Progenitor cell of endocrine pancreas (in vitro differentiated cells): ENCODE results near the gene RAB3IL1. TPM values are rescaled to one million over a fixed set of nuclear protein-coding genes. Genes with fewer than 3 reads are reported as not detected.

Experiments
- DNase-seq: peaks from one replicate; pipeline ENCODE4 v3.0.0; 2021; ENCODE audit warnings: low spot score; ENCODE audit not compliant: unreplicated experiment
- H3K27ac Mint-ChIP-seq: 2 replicates; pipeline ENCODE4 v1.8.0; 2021; ENCODE audit warnings: mild to moderate bottlenecking, moderate library complexity, mixed read lengths
- H3K27me3 Mint-ChIP-seq: 2 replicates; pipeline ENCODE4 v1.8.0; 2021; ENCODE audit warnings: mixed read lengths
- H3K36me3 Mint-ChIP-seq: 2 replicates; pipeline ENCODE4 v1.8.0; 2022; ENCODE audit warnings: mixed read lengths; ENCODE audit not compliant: insufficient read depth
- H3K4me1 Mint-ChIP-seq: 2 replicates; pipeline ENCODE4 v1.8.0; 2021; ENCODE audit warnings: low read depth, mixed read lengths
- H3K4me3 Mint-ChIP-seq: 2 replicates; pipeline ENCODE4 v1.8.0; 2021; ENCODE audit warnings: low read depth, mild to moderate bottlenecking, moderate library complexity, mixed read lengths
- H3K9me3 Mint-ChIP-seq: 2 replicates; pipeline ENCODE4 v1.8.0; 2021; ENCODE audit warnings: low read depth, mixed read lengths
- CTCF ChIP-seq: fragments of 200-600 bp; sonication (generic); IDR thresholded peaks from one replicate; pipeline ENCODE4 v1.5.0; 2021; ENCODE audit warnings: antibody characterized with exemption, mild to moderate bottlenecking; ENCODE audit not compliant: unreplicated experiment
- microRNA-seq: library from miRNA; unstranded; fragments of <30 nt; microRNA quantifications from one replicate; pipeline ENCODE4 v1.1.0, GENCODE V29; 2020; ENCODE audit warnings: borderline number of aligned reads; ENCODE audit not compliant: unreplicated experiment
- total RNA-seq: library from RNA; stranded (reverse); gene quantifications from 2 replicates; pipeline ENCODE4 v1.2.1, GENCODE V29; 2021

Gene RAB3IL1
- total RNA-seq, 1 donor from 2014 or later, result 0.53 TPM

GRCh38 chr11:61847914-61848581 is 69.3 kb downstream of the RAB3IL1 start:
- Mint-ChIP-seq H3K4me3 (no peak overlapping the region), H3K27me3 (no peaks in the 10 kb centered on the region), H3K27ac (peak overlapping the region; percentile 45), H3K9me3 (no peaks in the 10 kb centered on the region), H3K4me1 (no peaks in the 10 kb centered on the region), H3K36me3 (peaks cover 30% of the 10 kb centered on the region)
- no peak for DNase-seq
- no peak for TF ChIP-seq CTCF

Small RNA genes lying within 50 kb of the gene (microRNA-seq; reads per million reads assigned to microRNA genes)
- gene MIR6746, result 2.4 reads per million

Other genes starting within 250 kb of the RAB3IL1 start
- gene DAGLA, start 237.2 kb downstream of the RAB3IL1 start, total RNA-seq, result 8.7 and 9.3 TPM in 2 replicates
- 117 and 128 TPM in 2 replicates for gene MYRF, start 164.9 kb downstream of the RAB3IL1 start, total RNA-seq
- 175 and 185 TPM in 2 replicates for gene TMEM258, start 125.0 kb downstream of the RAB3IL1 start, total RNA-seq
- 34.4 and 36.6 TPM in 2 replicates for gene FEN1, start 124.7 kb downstream of the RAB3IL1 start, total RNA-seq
- 114 and 121 TPM in 2 replicates for gene FADS1, start 100.6 kb downstream of the RAB3IL1 start, total RNA-seq
- gene FADS2, start 89.3 kb downstream of the RAB3IL1 start, total RNA-seq, result 399 and 402 TPM in 2 replicates
- gene FADS3, start 26.0 kb downstream of the RAB3IL1 start, total RNA-seq, result 21.2 and 23.7 TPM in 2 replicates
- 0.34 and 0.44 TPM in 2 replicates for gene BEST1, start 32.8 kb upstream of the RAB3IL1 start, total RNA-seq
- gene FTH1, start 50.1 kb upstream of the RAB3IL1 start, total RNA-seq, result 1,669 and 1,699 TPM in 2 replicates
- 58.0 and 60.5 TPM in 2 replicates for gene INCENP, start 206.4 kb upstream of the RAB3IL1 start, total RNA-seq